ENCODE results near the gene IMP3.

Gene IMP3

DNA sequence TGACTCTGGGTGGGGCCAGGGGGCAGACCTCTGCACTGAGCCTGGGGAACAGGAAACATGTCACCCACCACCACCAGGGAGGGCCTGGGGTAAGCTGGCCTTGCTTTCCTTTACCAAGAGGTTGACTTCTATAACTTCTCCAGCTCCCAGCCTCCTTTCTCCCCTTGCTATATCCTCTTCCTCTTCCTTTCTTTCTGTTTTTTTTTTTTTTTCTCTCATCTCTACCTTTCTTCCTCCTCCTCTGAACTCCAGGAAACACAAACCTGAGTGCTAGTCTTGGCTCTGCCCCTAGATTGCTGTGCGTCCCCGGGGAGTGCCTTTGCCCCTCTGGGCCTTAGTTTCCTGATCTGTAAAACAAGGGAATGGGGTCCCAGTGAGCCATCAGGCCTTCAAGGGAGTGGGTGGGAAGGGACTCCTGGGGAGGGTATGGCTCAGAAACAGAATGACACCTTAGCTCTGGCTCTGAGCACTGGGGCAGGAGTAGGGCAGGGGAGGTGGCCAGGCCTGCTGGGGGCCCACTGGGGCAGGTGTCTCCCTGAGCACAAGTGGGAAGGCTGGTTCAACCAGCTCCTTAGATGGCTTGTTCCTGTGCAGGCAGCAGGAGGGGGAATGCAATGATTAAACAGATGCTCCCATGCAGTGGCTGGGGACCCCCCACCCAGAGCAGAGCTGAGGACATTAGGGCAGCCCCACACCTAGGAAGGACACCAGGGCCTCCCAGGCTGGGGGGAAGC lies 12.0 kb upstream of the IMP3 start:
- TF ChIP-seq, protein P1, sequence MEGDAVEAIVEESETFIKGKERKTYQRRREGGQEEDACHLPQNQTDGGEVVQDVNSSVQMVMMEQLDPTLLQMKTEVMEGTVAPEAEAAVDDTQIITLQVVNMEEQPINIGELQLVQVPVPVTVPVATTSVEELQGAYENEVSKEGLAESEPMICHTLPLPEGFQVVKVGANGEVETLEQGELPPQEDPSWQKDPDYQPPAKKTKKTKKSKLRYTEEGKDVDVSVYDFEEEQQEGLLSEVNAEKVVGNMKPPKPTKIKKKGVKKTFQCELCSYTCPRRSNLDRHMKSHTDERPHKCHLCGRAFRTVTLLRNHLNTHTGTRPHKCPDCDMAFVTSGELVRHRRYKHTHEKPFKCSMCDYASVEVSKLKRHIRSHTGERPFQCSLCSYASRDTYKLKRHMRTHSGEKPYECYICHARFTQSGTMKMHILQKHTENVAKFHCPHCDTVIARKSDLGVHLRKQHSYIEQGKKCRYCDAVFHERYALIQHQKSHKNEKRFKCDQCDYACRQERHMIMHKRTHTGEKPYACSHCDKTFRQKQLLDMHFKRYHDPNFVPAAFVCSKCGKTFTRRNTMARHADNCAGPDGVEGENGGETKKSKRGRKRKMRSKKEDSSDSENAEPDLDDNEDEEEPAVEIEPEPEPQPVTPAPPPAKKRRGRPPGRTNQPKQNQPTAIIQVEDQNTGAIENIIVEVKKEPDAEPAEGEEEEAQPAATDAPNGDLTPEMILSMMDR (IDR thresholded peaks at IDR 0.05), result no peak
- Histone ChIP-seq H3K9ac (no peak overlapping the region), H3K4me1 (peaks cover 4% of the 10 kb centered on the region), H3K79me2 (no peaks in the 10 kb centered on the region), H3K9me3 (ENCODE audit: control insufficient read depth, low read length) (no peaks in the 10 kb centered on the region), H3K27me3 (ENCODE audit: control insufficient read depth, insufficient read depth, low read length) (no peaks in the 10 kb centered on the region), H3K4me2 (ENCODE audit: low read length) (peak overlapping the region; percentile 47), H3K4me3 (ENCODE audit: low read depth, low read length) (no peak overlapping the region), H3K27ac (no peak overlapping the region), H3K36me3 (ENCODE audit: control insufficient read depth, insufficient read depth, low read length) (no peaks in the 10 kb centered on the region), H2AFZ (no peak overlapping the region)

DNA sequence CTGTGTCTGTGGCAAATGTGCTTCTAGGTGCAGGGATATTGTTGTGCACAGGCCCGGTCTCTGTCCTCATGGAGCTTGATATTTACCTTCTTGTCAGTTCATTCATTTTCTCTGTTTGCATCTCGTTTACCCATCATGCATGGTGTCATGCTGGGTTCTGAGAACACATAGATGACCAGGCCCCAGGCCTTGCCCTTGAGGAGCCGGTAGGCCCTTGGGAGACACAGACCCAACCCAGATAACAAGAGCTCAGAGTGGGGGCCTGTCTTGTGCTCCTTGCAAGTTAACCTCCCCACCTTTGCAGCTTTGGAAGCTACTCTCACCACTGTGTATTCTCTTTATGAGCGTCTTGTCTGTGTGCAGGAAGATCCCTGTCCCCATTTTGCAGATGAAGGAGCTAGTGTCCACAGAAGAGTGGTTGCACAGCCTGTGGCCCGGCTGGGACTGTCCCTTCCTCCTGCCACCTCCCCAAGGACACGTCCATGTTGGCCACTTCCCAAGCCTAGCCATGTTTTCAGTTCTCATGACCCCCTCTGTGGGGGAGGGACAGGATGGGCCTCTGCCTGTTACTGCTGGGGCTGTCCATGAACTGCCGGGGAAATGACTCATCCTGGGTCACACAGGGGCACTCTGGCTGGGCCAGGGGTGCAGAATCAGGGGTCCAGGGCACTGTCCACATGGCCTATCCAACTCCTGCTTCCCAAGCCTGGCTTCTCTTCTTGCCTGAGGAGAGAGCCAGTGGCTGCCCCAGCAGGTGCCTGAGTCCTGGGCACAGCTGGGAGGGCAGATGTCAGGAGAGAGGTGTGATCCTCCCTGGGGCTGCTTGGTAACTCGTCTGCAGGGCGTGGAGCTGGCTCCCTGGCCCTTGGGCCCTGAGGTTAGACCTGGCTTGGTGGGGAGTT lies 11.1 kb upstream of the IMP3 start:
- TF ChIP-seq, protein P1 (IDR thresholded peaks at IDR 0.05), result no peak
- Histone ChIP-seq H3K79me2 (no peaks in the 10 kb centered on the region), H3K9me3 (ENCODE audit: control insufficient read depth, low read length) (no peaks in the 10 kb centered on the region), H3K27me3 (ENCODE audit: control insufficient read depth, insufficient read depth, low read length) (no peaks in the 10 kb centered on the region), H2AFZ (no peak overlapping the region), H3K4me2 (ENCODE audit: low read length) (peak overlapping the region; percentile 47), H3K4me3 (ENCODE audit: low read depth, low read length) (no peak overlapping the region), H3K4me1 (peaks cover 7% of the 10 kb centered on the region), H3K9ac (no peak overlapping the region), H3K27ac (no peak overlapping the region), H3K36me3 (ENCODE audit: control insufficient read depth, insufficient read depth, low read length) (no peaks in the 10 kb centered on the region)

DNA sequence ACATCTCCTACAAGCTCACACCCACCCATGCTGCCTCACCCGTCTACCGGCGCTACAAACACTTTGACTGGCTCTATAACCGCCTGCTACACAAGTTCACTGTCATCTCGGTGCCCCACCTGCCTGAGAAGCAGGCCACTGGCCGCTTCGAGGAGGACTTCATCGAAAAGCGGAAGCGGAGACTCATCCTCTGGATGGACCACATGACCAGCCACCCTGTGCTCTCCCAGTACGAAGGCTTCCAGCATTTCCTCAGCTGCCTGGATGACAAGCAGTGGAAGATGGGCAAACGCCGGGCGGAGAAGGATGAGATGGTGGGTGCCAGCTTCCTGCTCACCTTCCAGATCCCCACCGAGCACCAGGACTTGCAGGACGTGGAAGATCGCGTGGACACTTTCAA lies 9.8 kb upstream of the IMP3 start:
- Histone ChIP-seq H3K4me3 (ENCODE audit: low read depth, low read length) (no peak overlapping the region), H3K27me3 (ENCODE audit: control insufficient read depth, insufficient read depth, low read length) (no peaks in the 10 kb centered on the region), H3K36me3 (ENCODE audit: control insufficient read depth, insufficient read depth, low read length) (no peaks in the 10 kb centered on the region), H3K27ac (no peak overlapping the region), H3K4me2 (ENCODE audit: low read length) (no peak overlapping the region), H3K4me1 (peaks cover 7% of the 10 kb centered on the region), H3K79me2 (no peaks in the 10 kb centered on the region), H3K9ac (no peak overlapping the region), H2AFZ (no peak overlapping the region), H3K9me3 (ENCODE audit: control insufficient read depth, low read length) (no peaks in the 10 kb centered on the region)
- TF ChIP-seq, protein P1 (IDR thresholded peaks at IDR 0.05), result no peak

DNA sequence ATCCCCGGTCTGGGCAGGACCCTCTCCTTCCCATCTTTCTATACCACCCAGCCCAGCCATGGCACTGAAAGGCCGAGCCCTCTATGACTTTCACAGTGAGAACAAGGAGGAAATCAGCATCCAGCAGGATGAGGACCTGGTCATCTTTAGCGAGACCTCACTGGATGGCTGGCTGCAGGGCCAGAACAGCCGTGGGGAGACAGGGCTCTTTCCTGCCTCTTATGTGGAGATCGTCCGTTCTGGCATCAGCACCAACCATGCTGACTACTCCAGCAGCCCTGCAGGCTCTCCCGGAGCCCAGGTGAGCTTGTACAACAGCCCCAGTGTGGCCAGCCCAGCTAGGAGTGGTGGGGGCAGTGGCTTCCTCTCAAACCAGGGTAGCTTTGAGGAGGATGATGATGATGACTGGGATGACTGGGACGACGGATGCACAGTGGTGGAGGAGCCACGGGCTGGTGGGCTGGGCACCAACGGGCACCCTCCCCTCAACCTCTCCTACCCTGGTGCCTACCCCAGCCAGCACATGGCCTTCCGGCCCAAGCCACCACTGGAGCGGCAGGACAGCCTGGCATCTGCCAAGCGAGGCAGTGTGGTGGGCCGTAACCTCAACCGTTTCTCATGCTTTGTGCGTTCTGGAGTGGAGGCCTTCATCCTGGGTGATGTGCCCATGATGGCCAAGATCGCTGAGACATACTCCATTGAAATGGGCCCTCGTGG lies 9.2 kb upstream of the IMP3 start:
- H3K27ac ChIP-seq, result no peak overlapping the region
- TF ChIP-seq, protein P1 (IDR thresholded peaks at IDR 0.05), result no peak
- H3K36me3 ChIP-seq (ENCODE audit: control insufficient read depth, insufficient read depth, low read length), result no peaks in the 10 kb centered on the region
- H3K9me3 ChIP-seq (ENCODE audit: control insufficient read depth, low read length), result no peaks in the 10 kb centered on the region
- H3K4me1 ChIP-seq, result peaks cover 7% of the 10 kb centered on the region
- no peak overlapping the region for H2AFZ ChIP-seq
- no peak overlapping the region for H3K9ac ChIP-seq
- no peaks in the 10 kb centered on the region for H3K27me3 ChIP-seq (ENCODE audit: control insufficient read depth, insufficient read depth, low read length)
- H3K4me2 ChIP-seq (ENCODE audit: low read length), result peak overlapping the region; percentile 93
- peak overlapping the region; percentile 88 for H3K4me3 ChIP-seq (ENCODE audit: low read depth, low read length)
- no peaks in the 10 kb centered on the region for H3K79me2 ChIP-seq

Data from parathyroid adenoma (tissue), 2 donors.